GM13977 (cell line): ENCODE measurements around the gene L1CAM.

Experiments used
- DNase-seq: peaks from one replicate; pipeline ENCODE4 v3.0.0; 2012; ENCODE audit warnings: low spot score
- CTCF ChIP-seq: IDR thresholded peaks from 2 replicates; pipeline ENCODE4 v1.5.1; 2012; ENCODE audit warnings: mild to moderate bottlenecking, control low read depth; ENCODE audit not compliant: insufficient read depth; ENCODE audit errors: extremely low read depth, missing control alignments
- in situ Hi-C: fragments of 300-500 bp; cut with MboI; formaldehyde crosslinking; loops from one replicate; pipeline ENCODE4 v1.12.0; 2022; ENCODE audit warnings: low sequenced_read_pairs, low pct_unique_long_range_greater_than_20kb, mixed read lengths, inconsistent platforms; ENCODE audit not compliant: unreplicated experiment

The L1CAM gene

GRCh38 chrX:153888344-153888743 is 2.4 kb upstream of the L1CAM start:
- no peak for DNase-seq
- in situ Hi-C loops: no loop called here
- TF ChIP-seq CTCF: no peak

GRCh38 chrX:153887385-153887784 is 1.4 kb upstream of the L1CAM start:
- in situ Hi-C loops: no loop called here
- DNase-seq: no peak
- TF ChIP-seq CTCF: no peak

GRCh38 chrX:153886915-153887314 is 942 bp upstream of the L1CAM start:
- DNase-seq: no peak
- in situ Hi-C loops: no loop called here
- TF ChIP-seq CTCF: no peak

GRCh38 chrX:153885208-153885787 is 675 bp downstream of the L1CAM start:
- in situ Hi-C loops: no loop called here
- DNase-seq: no peak
- no peak for TF ChIP-seq CTCF

- peak; percentile 21 for TF ChIP-seq CTCF
- no peak for DNase-seq
- in situ Hi-C loops: no loop called here
These were observed 1.4 kb downstream of the L1CAM start for GRCh38 chrX:153884590-153884989.

GRCh38 chrX:153884136-153884535 is 1.8 kb downstream of the L1CAM start:
- no peak for DNase-seq
- no peak for TF ChIP-seq CTCF
- in situ Hi-C loops: no loop called here
